H1 (cell line): ENCODE measurements around the gene YAF2. TPM values are rescaled to one million over a fixed set of nuclear protein-coding genes. Genes with fewer than 3 reads are reported as not detected.

Experiments used
- CTCF ChIA-PET: fragments of 300-600 bp; sonication (Branson Sonifier 250); formaldehyde crosslinking; loops from one replicate; lab custom pipeline; 2021; ENCODE audit not compliant: partially characterized antibody; lab: Charles Lee
- POLR2A ChIA-PET: fragments of 300-600 bp; sonication (Branson Sonifier 250); formaldehyde crosslinking; loops from one replicate; lab custom pipeline; 2021; ENCODE audit warnings: inconsistent platforms; ENCODE audit not compliant: partially characterized antibody; lab: Charles Lee
- DNase-seq, 2 experiments: peaks; one replicate each; pipeline versions ENCODE4 v3.0.0 to v3.0.0-alpha.2; 2010 to 2022; ENCODE audit warnings: low spot score in 2 of 2, low read depth in 1 of 2, mixed read lengths in 1 of 2
- FAIRE-seq: peaks from 2 replicates; lab custom pipeline; 2011; peaks lifted over from hg19 to GRCh38; lab: Jason Lieb, UNC
- H2AFZ ChIP-seq: 2 replicates; pipeline ENCODE4 v1.8.1; 2012; ENCODE audit warnings: low read length, inconsistent platforms
- H2AK5ac ChIP-seq: 2 replicates; pipeline ENCODE4 v1.6.1; 2013; ENCODE audit warnings: low read depth, low read length
- H2BK120ac ChIP-seq: replicated peaks from 2 replicates; pipeline ENCODE3; 2013; ENCODE audit warnings: low read depth, low read length, inconsistent platforms
- H2BK12ac ChIP-seq: 2 replicates; pipeline ENCODE4 v1.6.1; 2013; ENCODE audit warnings: low read depth, low read length
- H2BK15ac ChIP-seq: 2 replicates; pipeline ENCODE4 v1.6.1; 2013; ENCODE audit warnings: low read length
- H2BK20ac ChIP-seq: 2 replicates; pipeline ENCODE4 v1.6.1; 2013; ENCODE audit warnings: low read length
- H2BK5ac ChIP-seq: 2 replicates; pipeline ENCODE4 v1.6.1; 2013; ENCODE audit warnings: low read depth, low read length
- H3K14ac ChIP-seq: 2 replicates; pipeline ENCODE4 v1.6.1; 2013; ENCODE audit warnings: inconsistent platforms; ENCODE audit not compliant: insufficient read length
- H3K18ac ChIP-seq: 2 replicates; pipeline ENCODE4 v1.6.1; 2013; ENCODE audit warnings: low read length; ENCODE audit errors: extremely low read depth
- H3K23ac ChIP-seq: 2 replicates; pipeline ENCODE4 v1.6.1; 2013; ENCODE audit warnings: inconsistent platforms; ENCODE audit not compliant: insufficient read length
- H3K23me2 ChIP-seq: 2 replicates; pipeline ENCODE4 v1.6.1; 2013; ENCODE audit warnings: low read depth, low read length
- H3K27ac ChIP-seq: 2 replicates; pipeline ENCODE4 v1.6.1; 2011; ENCODE audit warnings: low read depth, low read length, inconsistent platforms
- H3K27me3 ChIP-seq, 4 experiments: replicated peaks in 1 of 4; 1 replicate in 1 of 4; 2 replicates in 3 of 4; pipeline versions ENCODE4 v1.6.1 to v1.8.1; 2011 to 2013; ENCODE audit warnings: low read length in 3 of 4, mild to moderate bottlenecking in 3 of 4, inconsistent platforms in 2 of 4, mixed read lengths in 2 of 4, moderate library complexity in 1 of 4; ENCODE audit not compliant: control insufficient read depth in 3 of 4, insufficient read depth in 3 of 4; ENCODE audit errors: extremely low read depth in 1 of 4
- H3K36me3 ChIP-seq, 4 experiments: 2 replicates each; pipeline versions ENCODE4 v1.6.1 to v1.8.1; 2011 to 2013; ENCODE audit warnings: mild to moderate bottlenecking in 4 of 4, low read length in 3 of 4, moderate library complexity in 2 of 4, control low read depth in 1 of 4, inconsistent platforms in 1 of 4; ENCODE audit not compliant: insufficient read depth in 4 of 4, control insufficient read depth in 2 of 4
- H3K4ac ChIP-seq: replicated peaks from 2 replicates; pipeline ENCODE3; 2013; ENCODE audit warnings: low read length, low read depth, mixed read lengths, inconsistent platforms; ENCODE audit not compliant: insufficient read length
- H3K4me1 ChIP-seq, 4 experiments: replicated peaks in 1 of 4; 1 replicate in 1 of 4; 2 replicates in 3 of 4; pipeline versions ENCODE4 v1.6.1 to v1.8.1; 2011 to 2013; ENCODE audit warnings: low read length in 3 of 4, inconsistent platforms in 2 of 4, mixed read lengths in 1 of 4; ENCODE audit not compliant: insufficient read depth in 4 of 4, control insufficient read depth in 3 of 4
- H3K4me2 ChIP-seq, 2 experiments: 2 replicates each; pipeline versions ENCODE4 v1.6.1 to v1.8.1; 2011 to 2013; ENCODE audit warnings: low read depth in 2 of 2, low read length in 2 of 2, control low read depth in 1 of 2, inconsistent platforms in 1 of 2, mild to moderate bottlenecking in 1 of 2; ENCODE audit not compliant: insufficient read depth in 1 of 2
- H3K4me3 ChIP-seq, 4 experiments: fragments of 200-600, 300-600 bp in 1 of 4; sonication (generic), shearing (Covaris generic), sonication (Bioruptor Twin) in 1 of 4; 2 replicates each; pipeline versions ENCODE4 v1.5.1 to v1.8.1; 2011 to 2016; ENCODE audit warnings: low read length in 4 of 4, low read depth in 3 of 4, control low read depth in 2 of 4, inconsistent platforms in 2 of 4, mild to moderate bottlenecking in 2 of 4, mixed read lengths in 1 of 4, moderate library complexity in 1 of 4; ENCODE audit not compliant: insufficient read depth in 2 of 4; ENCODE audit errors: extremely low read depth in 1 of 4
- H3K56ac ChIP-seq: replicated peaks from 2 replicates; pipeline ENCODE3; 2013; ENCODE audit warnings: low read depth, mild to moderate bottlenecking, mixed read lengths, low read length, inconsistent platforms; ENCODE audit not compliant: insufficient read length
- H3K79me1 ChIP-seq: 2 replicates; pipeline ENCODE4 v1.6.1; 2013; ENCODE audit warnings: low read depth, low read length, control low read depth
- H3K79me2 ChIP-seq, 2 experiments: 2 replicates each; pipeline versions ENCODE4 v1.6.1 to v1.8.1; 2012 to 2013; ENCODE audit warnings: low read length in 2 of 2, mild to moderate bottlenecking in 2 of 2, inconsistent platforms in 1 of 2; ENCODE audit not compliant: insufficient read depth in 2 of 2, control insufficient read depth in 1 of 2
- H3K9ac ChIP-seq, 4 experiments: replicated peaks in 1 of 4; 1 replicate in 1 of 4; 2 replicates in 3 of 4; pipeline versions ENCODE4 v1.6.1 to v1.8.1; 2011 to 2013; ENCODE audit warnings: low read depth in 3 of 4, low read length in 3 of 4, control low read depth in 2 of 4, mild to moderate bottlenecking in 2 of 4, moderate library complexity in 2 of 4, inconsistent platforms in 1 of 4; ENCODE audit errors: extremely low read depth in 1 of 4
- H3K9me3 ChIP-seq, 2 experiments: 2 replicates each; pipeline versions ENCODE4 v1.6.1 to v1.8.1; 2012 to 2013; ENCODE audit warnings: mild to moderate bottlenecking in 2 of 2, moderate library complexity in 2 of 2, control low read depth in 1 of 2, inconsistent platforms in 1 of 2, low read depth in 1 of 2, low read length in 1 of 2, mixed read lengths in 1 of 2; ENCODE audit not compliant: insufficient read depth in 2 of 2
- H4K20me1 ChIP-seq, 2 experiments: replicated peaks in 1 of 2; 2 replicates each; pipeline versions ENCODE3 to v1.8.1; 2011 to 2013; ENCODE audit warnings: inconsistent platforms in 2 of 2, low read length in 2 of 2, mild to moderate bottlenecking in 1 of 2; ENCODE audit not compliant: insufficient read depth in 2 of 2, control insufficient read depth in 1 of 2
- H4K5ac ChIP-seq: 2 replicates; pipeline ENCODE4 v1.6.1; 2013; ENCODE audit warnings: low read length, low read depth, mixed read lengths, inconsistent platforms; ENCODE audit not compliant: insufficient read length
- H4K8ac ChIP-seq: 2 replicates; pipeline ENCODE4 v1.8.0; 2013; ENCODE audit warnings: mild to moderate bottlenecking, moderate library complexity, low read length, inconsistent platforms; ENCODE audit not compliant: insufficient read depth; ENCODE audit errors: extremely low read depth
- H4K91ac ChIP-seq: replicated peaks from 2 replicates; pipeline ENCODE3; 2013; ENCODE audit warnings: low read length, mixed read lengths, inconsistent platforms; ENCODE audit not compliant: insufficient read length
- ATF3 ChIP-seq: IDR thresholded peaks from 2 replicates; pipeline ENCODE4 v1.6.1; 2011; ENCODE audit warnings: low read depth, mild to moderate bottlenecking, low read length; ENCODE audit not compliant: insufficient read depth
- BACH1 ChIP-seq: IDR thresholded peaks from 2 replicates; pipeline ENCODE4 v1.6.1; 2012; ENCODE audit warnings: low read length, improper control_type of control experiment
- CEBPB ChIP-seq: IDR thresholded peaks from 2 replicates; pipeline ENCODE4 v1.6.1; 2012; ENCODE audit warnings: low read depth, low read length
- FOSL1 ChIP-seq: IDR thresholded peaks from 2 replicates; pipeline ENCODE4 v1.6.1; 2011; ENCODE audit warnings: mild to moderate bottlenecking, low read depth, low read length, moderate library complexity; ENCODE audit not compliant: insufficient read depth
- RAD21 ChIP-seq, 2 experiments: IDR thresholded peaks in 1 of 2; conservative IDR thresholded peaks in 1 of 2; 2 replicates each; pipeline ENCODE4 v1.6.1; 2011; ENCODE audit warnings: low read depth in 2 of 2, low read length in 2 of 2, improper control_type of control experiment in 1 of 2, inconsistent platforms in 1 of 2, mild to moderate bottlenecking in 1 of 2, moderate library complexity in 1 of 2
- SAP30 ChIP-seq: fragments of 300-600 bp; sonication (generic); IDR thresholded peaks from 2 replicates; pipeline ENCODE4 v1.7.1; 2012; ENCODE audit warnings: low read length, moderate library complexity, mild to moderate bottlenecking, inconsistent platforms; ENCODE audit not compliant: insufficient read depth, insufficient replicate concordance
- SP4 ChIP-seq: IDR thresholded peaks from 2 replicates; pipeline ENCODE4 v1.6.1; 2012; ENCODE audit warnings: low read length, inconsistent platforms
- SRF ChIP-seq: IDR thresholded peaks from 2 replicates; pipeline ENCODE4 v1.6.1; 2011; ENCODE audit warnings: mild to moderate bottlenecking, low read depth, low read length, moderate library complexity
- TBP ChIP-seq: IDR thresholded peaks from 2 replicates; pipeline ENCODE4 v1.6.1; 2011; ENCODE audit warnings: low read depth, low read length, improper control_type of control experiment
- YY1 ChIP-seq: IDR thresholded peaks from 2 replicates; pipeline ENCODE4 v1.6.1; 2011; ENCODE audit warnings: low read depth, mild to moderate bottlenecking, low read length
- WGBS, 2 experiments: shearing (Covaris generic) in 1 of 2; methylation state at CpG; one replicate each; pipeline versions ENCODE4 v1.1.6 to v1.1.7; 2013 to 2015; ENCODE audit warnings: low lambda C conversion rate in 2 of 2, mixed read lengths in 2 of 2, inconsistent platforms in 1 of 2, low coverage in 1 of 2, missing lambda C conversion rate in 1 of 2; ENCODE audit not compliant: insufficient replicate concordance in 2 of 2, insufficient coverage in 1 of 2, insufficient read length in 1 of 2; ENCODE audit errors: extremely low coverage in 1 of 2, missing lambda C conversion rate in 1 of 2; 5-methylcytosine and 5-hydroxymethylcytosine counted together
- polyA plus RNA-seq, 7 experiments: library from polyadenylated mRNA; depleted of rRNA in 3 of 7; stranded (reverse) in 5 of 7; unstranded in 2 of 7; fragments of >200 nt in 5 of 7; fragments of 200-250 nt in 2 of 7; gene quantifications; 1 replicate in 5 of 7; 2 replicates in 1 of 7; 4 replicates in 1 of 7; pipeline versions ENCODE4 v1.2.1 to v1.2.3, GENCODE V29; 2011 to 2013; ENCODE audit warnings: missing spikeins in 2 of 7, mixed read lengths in 2 of 7
- total RNA-seq: library from RNA; stranded (reverse); fragmentation: NEBNext Ultra II Directional; extraction: Animal tissue kit (Norgen Biotek cat#: 25700); gene quantifications from 2 replicates; pipeline ENCODE4 v1.2.1, GENCODE V29; 2021

Gene YAF2
- total and polyA plus RNA-seq, 2 of the 8 experiments (the other 6 are each of a cell fraction or from before 2014, with no cell fraction given), result 0.50 to 2.2 TPM

- no peaks in the 10 kb centered on the region for H3K36me3 ChIP-seq
- H4K8ac ChIP-seq, result no peak overlapping the region
- no peaks in the 10 kb centered on the region for H3K27me3 ChIP-seq
- H3K79me2 ChIP-seq, result no peaks in the 10 kb centered on the region
- H4K20me1 ChIP-seq, result no peaks in the 10 kb centered on the region
- ChIA-PET CTCF (interaction anchor here (0.5 to 0.6 kb wide), 2 partner anchors 19 to 89 kb away, joined by 3 read pairs; no protein-coding TSS in a partner anchor), POLR2A (interaction anchor here (0.9 kb wide), 1 partner anchor 125 kb away, joined by 3 read pairs; no protein-coding TSS in a partner anchor)
- H4K91ac ChIP-seq, result no peak overlapping the region
- no peak overlapping the region for H3K4ac ChIP-seq
- H2BK120ac ChIP-seq, result no peak overlapping the region
- H2BK12ac ChIP-seq, result no peak overlapping the region
- no peak overlapping the region for H3K4me3 ChIP-seq
- H2BK20ac ChIP-seq, result no peak overlapping the region
- no peak overlapping the region for H4K5ac ChIP-seq
- H3K4me1 ChIP-seq, result 0 out of 7 replicates have a peak, but pooled peaks cover 0 to 2% (median 0%) of the 10 kb centered on the region in 4 experiments
- no peak overlapping the region for H3K27ac ChIP-seq
- FAIRE-seq (no peak), DNase-seq (no peak)
- no peak overlapping the region; the same call in 1 of the 2 replicates for H2AFZ ChIP-seq
- no peak overlapping the region for H2BK5ac ChIP-seq
- no peaks in the 10 kb centered on the region for H3K9me3 ChIP-seq
- no peak overlapping the region for H3K9ac ChIP-seq
- no peak overlapping the region for H3K23ac ChIP-seq
- H3K18ac ChIP-seq, result no peak overlapping the region
- H3K23me2 ChIP-seq, result no peaks in the 10 kb centered on the region
- H3K14ac ChIP-seq, result no peak overlapping the region
- no peak overlapping the region for H3K4me2 ChIP-seq
- no peaks in the 10 kb centered on the region for H3K79me1 ChIP-seq
- H2BK15ac ChIP-seq, result no peak overlapping the region
- no peak overlapping the region for H3K56ac ChIP-seq
- WGBS, 2 experiments, result 83% methylated on average over 7 of the region's 7 CpGs; no CpG with 5 or more reads in 1 of the 2 experiments
- H2AK5ac ChIP-seq, result no peak overlapping the region
- TF ChIP-seq RAD21 (IDR thresholded peaks at IDR 0.05 in 1 of 2, conservative IDR thresholded peaks at IDR 0.05 in 1 of 2; ENCODE audit: low read depth in 2 of 2, low read length in 2 of 2) (no peak), BACH1 (no peak), FOSL1 (no peak), SAP30 (no peak), SP4 (no peak), TBP (no peak), ATF3 (no peak), SRF (no peak), CEBPB (no peak), YY1 (no peak)
Observed at GRCh38 chr12:42196723-42197603, 41.1 kb downstream of the YAF2 start.
